ENCODE results near the gene MGARP.

Gene MGARP

GRCh38 chr4:139242511-139243051 lies 37.4 kb downstream of the MGARP start:
- DNase-seq: no peak

- DNase-seq: no peak
These were observed 38.3 kb downstream of the MGARP start for GRCh38 chr4:139241784-139242151.

- no peak for DNase-seq
These were observed 38.8 kb downstream of the MGARP start for GRCh38 chr4:139241086-139241783.

- no peak for DNase-seq
These were observed 40.8 kb downstream of the MGARP start for GRCh38 chr4:139239127-139239772.

- DNase-seq: no peak
These were observed 45.8 kb downstream of the MGARP start for GRCh38 chr4:139234253-139234652.

GRCh38 chr4:139229534-139230039 lies 50.4 kb downstream of the MGARP start:
- no peak for DNase-seq

- DNase-seq: no peak
These were observed 52.2 kb downstream of the MGARP start for GRCh38 chr4:139227729-139228404.

GRCh38 chr4:139223682-139224317 lies 56.2 kb downstream of the MGARP start:
- no peak for DNase-seq

GRCh38 chr4:139222215-139222614 lies 57.8 kb downstream of the MGARP start:
- no peak for DNase-seq

GRCh38 chr4:139221687-139222086 lies 58.3 kb downstream of the MGARP start:
- no peak for DNase-seq

GRCh38 chr4:139219450-139220055 lies 60.5 kb downstream of the MGARP start:
- no peak for DNase-seq
